Measurements from ENCODE around the gene HOXA9.
A peak's percentile ranks its signal among the peaks of the same experiment; 100 is the strongest.

HOXA9 gene

GRCh38 chr7:27182285-27182841 lies 17.0 kb upstream of the HOXA9 start:
- Histone ChIP-seq H3K27ac (ENCODE audit: low read depth, low read length) (peak overlapping the region; percentile 10), H3K4me1 (ENCODE audit: control insufficient read depth in 5 of 5, insufficient read depth in 5 of 5, low read length in 5 of 5) (peaks cover 2 to 75% (median 66%) of the 10 kb centered on the region in 5 donors), H3K36me3 (ENCODE audit: control insufficient read depth in 5 of 5, insufficient read depth in 5 of 5, low read length in 5 of 5) (no peaks in the 10 kb centered on the region), H3K9ac (ENCODE audit: low read length in 5 of 5) (no peak overlapping the region), H3K9me3 (ENCODE audit: control insufficient read depth in 5 of 5, low read length in 5 of 5) (no peaks in the 10 kb centered on the region), H3K27me3 (ENCODE audit: control insufficient read depth in 5 of 5, insufficient read depth in 4 of 5, low read length in 5 of 5) (peaks cover 3 to 48% (median 40%) of the 10 kb centered on the region in 5 donors), H3K4me3 (ENCODE audit: low read depth in 1 of 5, low read length in 5 of 5) (no peak overlapping the region)

GRCh38 chr7:27181795-27182275 lies 16.5 kb upstream of the HOXA9 start:
- Histone ChIP-seq H3K27me3 (ENCODE audit: control insufficient read depth in 5 of 5, insufficient read depth in 4 of 5, low read length in 5 of 5) (peaks cover 0 to 48% (median 35%) of the 10 kb centered on the region in 5 donors), H3K9ac (ENCODE audit: low read length in 5 of 5) (no peak overlapping the region), H3K4me1 (ENCODE audit: control insufficient read depth in 5 of 5, insufficient read depth in 5 of 5, low read length in 5 of 5) (peaks cover 2 to 80% (median 71%) of the 10 kb centered on the region in 5 donors)

GRCh38 chr7:27180431-27181420 lies 15.4 kb upstream of the HOXA9 start:
- peaks cover 2 to 86% (median 81%) of the 10 kb centered on the region in 5 donors for H3K4me1 ChIP-seq (ENCODE audit: control insufficient read depth in 5 of 5, insufficient read depth in 5 of 5, low read length in 5 of 5)
- H3K36me3 ChIP-seq (ENCODE audit: control insufficient read depth in 5 of 5, insufficient read depth in 5 of 5, low read length in 5 of 5): no peaks in the 10 kb centered on the region
- H3K9ac ChIP-seq (ENCODE audit: low read length in 5 of 5): peak overlapping the region in 1 of 5 donors; percentile 56
- H3K9me3 ChIP-seq (ENCODE audit: control insufficient read depth in 5 of 5, low read length in 5 of 5): no peaks in the 10 kb centered on the region
- peak overlapping the region; percentile 98 for H3K27ac ChIP-seq (ENCODE audit: low read depth, low read length)
- no peak overlapping the region for H3K4me3 ChIP-seq (ENCODE audit: low read depth in 1 of 5, low read length in 5 of 5)
- peaks cover 0 to 38% (median 28%) of the 10 kb centered on the region in 5 donors for H3K27me3 ChIP-seq (ENCODE audit: control insufficient read depth in 5 of 5, insufficient read depth in 4 of 5, low read length in 5 of 5)

More at GRCh38 chr7:27181795-27182275, 16.5 kb upstream of the HOXA9 start:
- Histone ChIP-seq H3K27ac (ENCODE audit: low read depth, low read length) (no peak overlapping the region), H3K36me3 (ENCODE audit: control insufficient read depth in 5 of 5, insufficient read depth in 5 of 5, low read length in 5 of 5) (no peaks in the 10 kb centered on the region), H3K4me3 (ENCODE audit: low read depth in 1 of 5, low read length in 5 of 5) (no peak overlapping the region), H3K9me3 (ENCODE audit: control insufficient read depth in 5 of 5, low read length in 5 of 5) (no peaks in the 10 kb centered on the region)

- peaks cover 2 to 86% (median 82%) of the 10 kb centered on the region in 5 donors for H3K4me1 ChIP-seq (ENCODE audit: control insufficient read depth in 5 of 5, insufficient read depth in 5 of 5, low read length in 5 of 5)
- no peaks in the 10 kb centered on the region for H3K36me3 ChIP-seq (ENCODE audit: control insufficient read depth in 5 of 5, insufficient read depth in 5 of 5, low read length in 5 of 5)
- peak overlapping the region; percentile 98 for H3K27ac ChIP-seq (ENCODE audit: low read depth, low read length)
- peak overlapping the region; percentile 19 to 63 (median 60) for H3K4me3 ChIP-seq (ENCODE audit: low read depth in 1 of 5, low read length in 5 of 5)
- H3K9ac ChIP-seq (ENCODE audit: low read length in 5 of 5): peak overlapping the region; percentile 23 to 73 (median 45)
- H3K9me3 ChIP-seq (ENCODE audit: control insufficient read depth in 5 of 5, low read length in 5 of 5): no peaks in the 10 kb centered on the region
- peaks cover 0 to 38% (median 24%) of the 10 kb centered on the region in 5 donors for H3K27me3 ChIP-seq (ENCODE audit: control insufficient read depth in 5 of 5, insufficient read depth in 4 of 5, low read length in 5 of 5)
Observed at GRCh38 chr7:27179503-27180430, 14.4 kb upstream of the HOXA9 start.

- Histone ChIP-seq H3K27ac (ENCODE audit: low read depth, low read length) (peak overlapping the region; percentile 98), H3K9ac (ENCODE audit: low read length in 5 of 5) (peak overlapping the region in 3 of 5 donors; percentile 23 to 73 (median 36)), H3K27me3 (ENCODE audit: control insufficient read depth in 5 of 5, insufficient read depth in 4 of 5, low read length in 5 of 5) (peaks cover 0 to 36% (median 25%) of the 10 kb centered on the region in 5 donors), H3K4me1 (ENCODE audit: control insufficient read depth in 5 of 5, insufficient read depth in 5 of 5, low read length in 5 of 5) (peaks cover 2 to 87% (median 83%) of the 10 kb centered on the region in 5 donors), H3K36me3 (ENCODE audit: control insufficient read depth in 5 of 5, insufficient read depth in 5 of 5, low read length in 5 of 5) (no peaks in the 10 kb centered on the region), H3K9me3 (ENCODE audit: control insufficient read depth in 5 of 5, low read length in 5 of 5) (no peaks in the 10 kb centered on the region), H3K4me3 (ENCODE audit: low read depth in 1 of 5, low read length in 5 of 5) (peak overlapping the region; percentile 19 to 63 (median 55))
Observed at GRCh38 chr7:27179030-27179429, 13.7 kb upstream of the HOXA9 start.

- H3K4me3 ChIP-seq (ENCODE audit: low read depth in 1 of 5, low read length in 5 of 5): peak overlapping the region in 1 of 5 donors; percentile 63
- H3K27me3 ChIP-seq (ENCODE audit: control insufficient read depth in 5 of 5, insufficient read depth in 4 of 5, low read length in 5 of 5): peaks cover 0 to 35% (median 24%) of the 10 kb centered on the region in 5 donors
- peak overlapping the region; percentile 98 for H3K27ac ChIP-seq (ENCODE audit: low read depth, low read length)
- H3K4me1 ChIP-seq (ENCODE audit: control insufficient read depth in 5 of 5, insufficient read depth in 5 of 5, low read length in 5 of 5): peaks cover 2 to 85% (median 79%) of the 10 kb centered on the region in 5 donors
- no peaks in the 10 kb centered on the region for H3K9me3 ChIP-seq (ENCODE audit: control insufficient read depth in 5 of 5, low read length in 5 of 5)
- no peaks in the 10 kb centered on the region for H3K36me3 ChIP-seq (ENCODE audit: control insufficient read depth in 5 of 5, insufficient read depth in 5 of 5, low read length in 5 of 5)
- no peak overlapping the region for H3K9ac ChIP-seq (ENCODE audit: low read length in 5 of 5)
Observed at GRCh38 chr7:27178366-27178765, 13.0 kb upstream of the HOXA9 start.

GRCh38 chr7:27177795-27178320 lies 12.5 kb upstream of the HOXA9 start:
- H3K9me3 ChIP-seq (ENCODE audit: control insufficient read depth in 5 of 5, low read length in 5 of 5): no peaks in the 10 kb centered on the region
- H3K27me3 ChIP-seq (ENCODE audit: control insufficient read depth in 5 of 5, insufficient read depth in 4 of 5, low read length in 5 of 5): peaks cover 0 to 30% (median 19%) of the 10 kb centered on the region in 5 donors
- H3K27ac ChIP-seq (ENCODE audit: low read depth, low read length): peak overlapping the region; percentile 98
- H3K4me1 ChIP-seq (ENCODE audit: control insufficient read depth in 5 of 5, insufficient read depth in 5 of 5, low read length in 5 of 5): peaks cover 2 to 85% (median 77%) of the 10 kb centered on the region in 5 donors
- peak overlapping the region in 3 of 5 donors; percentile 13 to 63 (median 40) for H3K4me3 ChIP-seq (ENCODE audit: low read depth in 1 of 5, low read length in 5 of 5)
- H3K9ac ChIP-seq (ENCODE audit: low read length in 5 of 5): peak overlapping the region in 2 of 5 donors; percentile 40 to 52
- no peaks in the 10 kb centered on the region for H3K36me3 ChIP-seq (ENCODE audit: control insufficient read depth in 5 of 5, insufficient read depth in 5 of 5, low read length in 5 of 5)

GRCh38 chr7:27176962-27177794 lies 11.8 kb upstream of the HOXA9 start:
- H3K4me3 ChIP-seq (ENCODE audit: low read depth in 1 of 5, low read length in 5 of 5): peak overlapping the region in 4 of 5 donors; percentile 6 to 40 (median 14)
- no peaks in the 10 kb centered on the region for H3K9me3 ChIP-seq (ENCODE audit: control insufficient read depth in 5 of 5, low read length in 5 of 5)
- H3K4me1 ChIP-seq (ENCODE audit: control insufficient read depth in 5 of 5, insufficient read depth in 5 of 5, low read length in 5 of 5): peaks cover 2 to 86% (median 78%) of the 10 kb centered on the region in 5 donors
- peak overlapping the region in 3 of 5 donors; percentile 16 to 52 (median 40) for H3K9ac ChIP-seq (ENCODE audit: low read length in 5 of 5)
- H3K27ac ChIP-seq (ENCODE audit: low read depth, low read length): peak overlapping the region; percentile 98
- H3K36me3 ChIP-seq (ENCODE audit: control insufficient read depth in 5 of 5, insufficient read depth in 5 of 5, low read length in 5 of 5): no peaks in the 10 kb centered on the region
- peaks cover 0 to 29% (median 13%) of the 10 kb centered on the region in 5 donors for H3K27me3 ChIP-seq (ENCODE audit: control insufficient read depth in 5 of 5, insufficient read depth in 4 of 5, low read length in 5 of 5)
